Sigmoid colon (tissue), 7 donors: ENCODE measurements around the gene MTPN. TPM values are rescaled to one million over a fixed set of nuclear protein-coding genes. Genes with fewer than 3 reads are reported as not detected.

Experiments
- DNase-seq: peaks from one replicate; pipeline ENCODE4 v3.0.0-alpha.2; 2019
- H3K27ac ChIP-seq, 4 donors: fragments of 200-600 bp; sonication (generic); one replicate each; pipeline ENCODE4 v1.5.1; 2016 to 2019; ENCODE audit warnings: mild to moderate bottlenecking in 1 of 4
- H3K27me3 ChIP-seq, 3 donors: fragments of 200-600 bp; sonication (generic); one replicate each; pipeline ENCODE4 v1.5.1; 2019; ENCODE audit warnings: mild to moderate bottlenecking in 1 of 3
- H3K36me3 ChIP-seq, 4 donors: fragments of 200-600 bp; sonication (generic); one replicate each; pipeline ENCODE4 v1.5.1; 2016 to 2019
- H3K4me1 ChIP-seq, 4 donors: fragments of 200-600 bp; sonication (generic); one replicate each; pipeline ENCODE4 v1.5.1; 2017 to 2019
- H3K4me3 ChIP-seq, 4 donors: fragments of 200-600 bp; sonication (generic); one replicate each; pipeline ENCODE4 v1.5.1; 2017 to 2019; ENCODE audit warnings: mild to moderate bottlenecking in 2 of 4, moderate library complexity in 1 of 4
- H3K9me3 ChIP-seq, 4 donors: fragments of 200-600 bp in 3 of 4; sonication (generic) in 3 of 4; one replicate each; pipeline versions ENCODE4 v1.5.1 to v1.6.1; 2013 to 2019
- EP300 ChIP-seq, 4 donors: sonication (generic); formaldehyde crosslinking; IDR thresholded peaks; one replicate each; pipeline ENCODE4 v1.6.1; 2017; ENCODE audit warnings: antibody characterized with exemption in 4 of 4
- POLR2A ChIP-seq, 2 donors: fragments of 450-650 bp; IDR thresholded peaks; one replicate each; pipeline ENCODE4 v1.6.1; 2016; ENCODE audit warnings: antibody characterized with exemption in 2 of 2, mild to moderate bottlenecking in 2 of 2, moderate library complexity in 2 of 2
- POLR2AphosphoS5 ChIP-seq, 4 donors: sonication (generic); formaldehyde crosslinking; IDR thresholded peaks; one replicate each; pipeline ENCODE4 v1.6.1; 2017; ENCODE audit warnings: antibody characterized with exemption in 4 of 4
- WGBS, 2 donors: extraction: QIAGEN DNeasy Blood & Tissue Kit; methylation state at CpG; one replicate each; pipeline ENCODE4 v1.1.7; 2013; 5-methylcytosine and 5-hydroxymethylcytosine counted together
- intact Hi-C: fragments of 100-400 bp; cut with DNase I; formaldehyde crosslinking; loops from one replicate; pipeline ENCODE4 v1.15.1; 2023
- polyA plus RNA-seq, 3 donors: library from polyadenylated mRNA; stranded (reverse); fragments of 200-250 nt; gene quantifications; one replicate each; pipeline ENCODE4 v1.2.3, GENCODE V29; 2013
- total RNA-seq, 4 donors: library from RNA; depleted of rRNA; stranded (reverse); fragments of >200 nt; gene quantifications; one replicate each; pipeline ENCODE4 v1.1.0, GENCODE V29; 2016
- TF ChIP-seq, protein P1 (sequence below), 4 experiments: fragments of 450-650 bp in 3 of 4; fragments of 200-600 bp in 1 of 4; IDR thresholded peaks; one replicate each; pipeline ENCODE4 v1.5.1; 2016 to 2019; ENCODE audit warnings: antibody characterized with exemption in 4 of 4, mild to moderate bottlenecking in 3 of 4, moderate library complexity in 2 of 4
- donor health status: healthy with polysubstance abuse.
- donor health status: Bipolar disorder and iron deficiency.
- donor health status: healthy.

The MTPN gene
- total and polyA plus RNA-seq, 7 donors, result 65.5 to 96.7 (median 79.5) TPM

- peaks cover 0 to 40% (median 26%) of the 10 kb centered on the region in 4 donors for H3K4me1 ChIP-seq
- 60 to 80% methylated on average over 2 of the region's 2 CpGs for WGBS, 2 donors
- no peak overlapping the region for H3K27ac ChIP-seq
- no peaks in the 10 kb centered on the region for H3K9me3 ChIP-seq
- no peak for TF ChIP-seq POLR2AphosphoS5 (IDR thresholded peaks at IDR 0.05)
- no peak for TF ChIP-seq EP300 (IDR thresholded peaks at IDR 0.05)
- no peak for TF ChIP-seq POLR2A (IDR thresholded peaks at IDR 0.05)
- TF ChIP-seq, protein P1, sequence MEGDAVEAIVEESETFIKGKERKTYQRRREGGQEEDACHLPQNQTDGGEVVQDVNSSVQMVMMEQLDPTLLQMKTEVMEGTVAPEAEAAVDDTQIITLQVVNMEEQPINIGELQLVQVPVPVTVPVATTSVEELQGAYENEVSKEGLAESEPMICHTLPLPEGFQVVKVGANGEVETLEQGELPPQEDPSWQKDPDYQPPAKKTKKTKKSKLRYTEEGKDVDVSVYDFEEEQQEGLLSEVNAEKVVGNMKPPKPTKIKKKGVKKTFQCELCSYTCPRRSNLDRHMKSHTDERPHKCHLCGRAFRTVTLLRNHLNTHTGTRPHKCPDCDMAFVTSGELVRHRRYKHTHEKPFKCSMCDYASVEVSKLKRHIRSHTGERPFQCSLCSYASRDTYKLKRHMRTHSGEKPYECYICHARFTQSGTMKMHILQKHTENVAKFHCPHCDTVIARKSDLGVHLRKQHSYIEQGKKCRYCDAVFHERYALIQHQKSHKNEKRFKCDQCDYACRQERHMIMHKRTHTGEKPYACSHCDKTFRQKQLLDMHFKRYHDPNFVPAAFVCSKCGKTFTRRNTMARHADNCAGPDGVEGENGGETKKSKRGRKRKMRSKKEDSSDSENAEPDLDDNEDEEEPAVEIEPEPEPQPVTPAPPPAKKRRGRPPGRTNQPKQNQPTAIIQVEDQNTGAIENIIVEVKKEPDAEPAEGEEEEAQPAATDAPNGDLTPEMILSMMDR (IDR thresholded peaks at IDR 0.05), result no peak
- no peak overlapping the region for H3K4me3 ChIP-seq
- no peak for DNase-seq
- peaks cover 0 to 6% (median 0%) of the 10 kb centered on the region in 4 donors for H3K36me3 ChIP-seq
- intact Hi-C loops, result loop anchor here (10.0 kb wide), 1 partner anchor 310 kb away; the partner anchor contains the start of gene STMP1
- no peaks in the 10 kb centered on the region for H3K27me3 ChIP-seq
These were observed 2.0 kb downstream of the MTPN start for GRCh38 chr7:135975166-135975565.

DNA sequence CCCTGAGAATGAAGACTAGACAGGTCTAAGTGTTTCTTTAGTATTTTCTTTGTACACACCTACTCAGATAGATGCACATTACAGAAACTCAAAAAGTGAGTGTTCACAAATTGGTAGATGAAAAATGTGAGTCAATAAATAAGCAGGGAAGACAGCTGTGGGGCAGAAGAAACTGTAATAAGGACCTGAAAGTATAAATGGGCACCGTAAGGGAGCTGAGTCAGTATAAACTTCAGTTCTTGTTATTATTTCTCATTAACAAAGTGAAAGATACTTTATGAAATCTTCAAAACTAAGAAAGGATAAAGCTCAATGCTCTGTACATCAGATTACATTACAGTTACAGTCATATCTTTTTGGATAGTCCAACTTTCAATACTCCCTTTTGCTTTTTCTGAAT is 2.5 kb downstream of the MTPN start:
- H3K36me3 ChIP-seq, result peaks cover 0 to 6% (median 2%) of the 10 kb centered on the region in 4 donors
- H3K9me3 ChIP-seq, result no peaks in the 10 kb centered on the region
- peaks cover 0 to 40% (median 26%) of the 10 kb centered on the region in 4 donors for H3K4me1 ChIP-seq
- DNase-seq, result no peak
- H3K27me3 ChIP-seq, result no peaks in the 10 kb centered on the region
- intact Hi-C loops, result loop anchor here (10.0 kb wide), 1 partner anchor 310 kb away; the partner anchor contains the start of gene STMP1
- TF ChIP-seq, protein P1 (IDR thresholded peaks at IDR 0.05), result no peak
- TF ChIP-seq POLR2AphosphoS5 (IDR thresholded peaks at IDR 0.05), result no peak
- TF ChIP-seq POLR2A (IDR thresholded peaks at IDR 0.05), result no peak
- no peak for TF ChIP-seq EP300 (IDR thresholded peaks at IDR 0.05)
- no peak overlapping the region for H3K27ac ChIP-seq
- 52 to 90% methylated on average over 1 of the region's 1 CpG for WGBS, 2 donors
- H3K4me3 ChIP-seq, result no peak overlapping the region

DNA sequence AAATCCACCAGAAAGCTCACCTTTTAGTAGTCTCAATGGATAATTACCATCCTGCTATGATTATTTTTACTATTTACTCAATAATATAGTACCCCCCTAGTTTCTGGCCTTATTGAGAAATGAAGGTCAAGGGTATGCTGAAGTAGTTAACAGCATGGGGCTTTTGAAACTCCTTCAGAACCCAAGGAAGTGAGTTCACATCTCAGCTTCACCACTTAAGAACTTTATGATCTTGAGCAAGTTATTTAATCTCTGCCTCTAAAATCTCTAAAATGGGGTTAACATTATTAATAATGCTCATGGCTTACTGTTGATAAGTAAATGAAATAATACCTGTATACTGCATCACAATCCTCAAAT is 5.8 kb downstream of the MTPN start:
- Histone ChIP-seq H3K36me3 (peaks cover 0 to 6% (median 2%) of the 10 kb centered on the region in 4 donors), H3K27me3 (no peaks in the 10 kb centered on the region), H3K4me1 (peaks cover 0 to 49% (median 27%) of the 10 kb centered on the region in 4 donors), H3K4me3 (no peak overlapping the region), H3K27ac (no peak overlapping the region), H3K9me3 (no peaks in the 10 kb centered on the region)
- TF ChIP-seq POLR2AphosphoS5 (IDR thresholded peaks at IDR 0.05) (no peak), POLR2A (IDR thresholded peaks at IDR 0.05) (no peak), EP300 (IDR thresholded peaks at IDR 0.05) (no peak)
- TF ChIP-seq, protein P1 (IDR thresholded peaks at IDR 0.05), result no peak
- intact Hi-C loops, result loop anchor here (10.0 kb wide), 1 partner anchor 307 kb away; the partner anchor contains the start of gene STMP1
- DNase-seq, result no peak

DNA sequence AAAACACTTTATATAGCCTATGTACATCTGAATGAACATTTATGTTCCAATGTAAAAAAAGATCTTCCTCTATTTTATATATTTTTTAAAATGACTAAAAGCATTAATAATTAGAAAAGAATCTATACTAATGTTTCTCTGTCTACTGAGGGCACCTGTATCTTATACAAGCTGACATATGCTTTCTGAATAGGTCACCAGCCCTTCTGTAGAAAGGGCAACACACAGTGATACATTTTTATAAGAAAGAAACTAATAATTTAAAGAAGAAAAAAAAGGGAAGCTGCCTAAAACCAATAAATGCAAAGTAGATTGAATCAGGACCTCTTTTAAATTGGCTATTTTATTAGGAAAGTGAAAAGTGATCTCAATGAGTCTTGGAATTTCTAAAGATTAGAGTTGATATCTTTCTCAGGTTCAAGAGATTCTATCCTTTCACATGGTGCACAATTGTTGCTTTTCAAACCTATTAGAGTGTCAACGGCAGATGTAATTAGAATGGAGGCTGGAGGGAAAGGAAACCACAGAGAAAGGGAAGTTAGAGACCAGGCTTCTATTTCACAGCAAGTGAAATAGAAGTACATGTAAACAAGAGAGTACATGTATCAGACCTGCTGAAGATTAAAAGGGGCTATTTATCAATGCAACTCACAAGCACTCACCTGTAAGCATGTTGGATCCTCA is 6.3 kb downstream of the MTPN start:
- no peak for DNase-seq
- Histone ChIP-seq H3K27ac (no peak overlapping the region), H3K36me3 (peaks cover 0 to 6% (median 2%) of the 10 kb centered on the region in 4 donors), H3K27me3 (no peaks in the 10 kb centered on the region), H3K4me3 (no peak overlapping the region), H3K9me3 (no peaks in the 10 kb centered on the region), H3K4me1 (peaks cover 0 to 44% (median 24%) of the 10 kb centered on the region in 4 donors)
- TF ChIP-seq, protein P1 (IDR thresholded peaks at IDR 0.05), result no peak
- TF ChIP-seq POLR2A (IDR thresholded peaks at IDR 0.05), result no peak
- no peak for TF ChIP-seq POLR2AphosphoS5 (IDR thresholded peaks at IDR 0.05)
- TF ChIP-seq EP300 (IDR thresholded peaks at IDR 0.05), result no peak
- WGBS, 2 donors, result 47 to 82% methylated on average over 1 of the region's 1 CpG
- intact Hi-C loops, result loop anchor here (10.0 kb wide), 1 partner anchor 306 kb away; the partner anchor contains the start of gene STMP1
